Measurements from ENCODE around the gene COL5A1. TPM values are rescaled to one million over a fixed set of nuclear protein-coding genes. Genes with fewer than 3 reads are reported as not detected.
"Not testable (repeated sequence)": the region's sequence is repeated elsewhere in the genome, so short reads cannot be mapped to it uniquely, and the experiment has no call there.

Gene COL5A1
- total RNA-seq, 1 donor: 295 TPM

- DNase-seq (ENCODE audit: low read depth): no peak
- no peak for TF ChIP-seq CTCF (IDR thresholded peaks at IDR 0.05; ENCODE audit: insufficient read depth, low read depth, low read length)
- H3K4me3 ChIP-seq (ENCODE audit: low read depth, low read length): no peak overlapping the region
Measured at GRCh38 chr9:134712926-134713325, 71.3 kb downstream of the COL5A1 start.

- DNase-seq (ENCODE audit: low read depth): peak; percentile 54
- not testable (repeated sequence) for H3K4me3 ChIP-seq (ENCODE audit: low read depth, low read length)
Measured at GRCh38 chr9:134715536-134715935, 73.9 kb downstream of the COL5A1 start.

- TF ChIP-seq CTCF (IDR thresholded peaks at IDR 0.05; ENCODE audit: insufficient read depth, low read depth, low read length): no peak
- no peak for DNase-seq (ENCODE audit: low read depth)
- H3K4me3 ChIP-seq (ENCODE audit: low read depth, low read length): no peak overlapping the region
Measured at GRCh38 chr9:134716067-134716466, 74.5 kb downstream of the COL5A1 start.

GRCh38 chr9:134717056-134717455, 75.5 kb downstream of the COL5A1 start:
- no peak overlapping the region for H3K4me3 ChIP-seq (ENCODE audit: low read depth, low read length)
- no peak for DNase-seq (ENCODE audit: low read depth)
- TF ChIP-seq CTCF (IDR thresholded peaks at IDR 0.05; ENCODE audit: insufficient read depth, low read depth, low read length): no peak

GRCh38 chr9:134717924-134718645, 76.5 kb downstream of the COL5A1 start:
- no peak for DNase-seq (ENCODE audit: low read depth)
- no peak overlapping the region for H3K4me3 ChIP-seq (ENCODE audit: low read depth, low read length)
- no peak for TF ChIP-seq CTCF (IDR thresholded peaks at IDR 0.05; ENCODE audit: insufficient read depth, low read depth, low read length)

- no peak for TF ChIP-seq CTCF (IDR thresholded peaks at IDR 0.05; ENCODE audit: insufficient read depth, low read depth, low read length)
- no peak for DNase-seq (ENCODE audit: low read depth)
- no peak overlapping the region for H3K4me3 ChIP-seq (ENCODE audit: low read depth, low read length)
Measured at GRCh38 chr9:134719331-134719730, 77.7 kb downstream of the COL5A1 start.

- H3K4me3 ChIP-seq (ENCODE audit: low read depth, low read length): no peak overlapping the region
- no peak for TF ChIP-seq CTCF (IDR thresholded peaks at IDR 0.05; ENCODE audit: insufficient read depth, low read depth, low read length)
- DNase-seq (ENCODE audit: low read depth): no peak
Measured at GRCh38 chr9:134720136-134720753, 78.6 kb downstream of the COL5A1 start.

Measured in fibroblast of villous mesenchyme (primary cell).